HepG2 (cell line): ENCODE measurements around the gene CST4. TPM values are rescaled to one million over a fixed set of nuclear protein-coding genes. Genes with fewer than 3 reads are reported as not detected.

ENCODE experiments used
- BRD4 ChIP-seq: sonication (generic); formaldehyde crosslinking; IDR thresholded peaks from 2 replicates; pipeline ENCODE4 v1.4.0; 2020; ENCODE audit warnings: missing genetic modification reagents
- EEA1 ChIP-seq: sonication (generic); formaldehyde crosslinking; IDR thresholded peaks from 2 replicates; pipeline ENCODE4 v1.5.1; 2020; ENCODE audit warnings: mild to moderate bottlenecking, missing genetic modification reagents, borderline replicate concordance
- GMEB1 ChIP-seq: sonication (generic); formaldehyde crosslinking; IDR thresholded peaks from 2 replicates; pipeline ENCODE4 v1.5.1; 2020; ENCODE audit warnings: missing genetic modification reagents, mild to moderate bottlenecking, borderline replicate concordance
- HCFC1 ChIP-seq: fragments of 150-350 bp; IDR thresholded peaks from 2 replicates; pipeline ENCODE4 v1.6.1; 2014; ENCODE audit warnings: low read depth, low read length
- MXI1 ChIP-seq: IDR thresholded peaks from 3 replicates; pipeline ENCODE4 v1.6.1; 2012; ENCODE audit warnings: low read depth, low read length, inconsistent platforms, borderline replicate concordance
- NCOR1 ChIP-seq: fragments of 200-600 bp; sonication (generic); IDR thresholded peaks from 2 replicates; pipeline ENCODE4 v1.7.0; 2017; ENCODE audit warnings: antibody characterized with exemption, low read length, borderline replicate concordance
- NR2C2 ChIP-seq: sonication (generic); formaldehyde crosslinking; IDR thresholded peaks from 2 replicates; pipeline ENCODE4 v1.4.0; 2020; ENCODE audit warnings: missing genetic modification reagents, mild to moderate bottlenecking, moderate library complexity, borderline replicate concordance
- PHF21A ChIP-seq: sonication (generic); formaldehyde crosslinking; IDR thresholded peaks from 2 replicates; pipeline ENCODE4 v1.5.0; 2020; ENCODE audit warnings: mild to moderate bottlenecking, missing genetic modification reagents
- PRPF4 ChIP-seq: fragments of 200-400 bp; formaldehyde crosslinking; IDR thresholded peaks from 2 replicates; pipeline ENCODE4 v1.6.1; 2016; ENCODE audit warnings: low read length, low read depth; ENCODE audit not compliant: poor library complexity, severe bottlenecking
- RCOR2 ChIP-seq: IDR thresholded peaks from 2 replicates; pipeline ENCODE4 v1.6.1; 2016; ENCODE audit warnings: missing biosample characterization, missing genetic modification reagents
- SP5 ChIP-seq: IDR thresholded peaks from 2 replicates; pipeline ENCODE4 v1.6.1; 2016; ENCODE audit warnings: low read depth, borderline replicate concordance
- ZBTB14 ChIP-seq: sonication (generic); formaldehyde crosslinking; IDR thresholded peaks from 2 replicates; pipeline ENCODE4 v1.4.0; 2020; ENCODE audit warnings: missing genetic modification reagents
- ZNF333 ChIP-seq: sonication (generic); formaldehyde crosslinking; IDR thresholded peaks from 2 replicates; pipeline ENCODE4 v1.4.0; 2020; ENCODE audit warnings: mild to moderate bottlenecking, missing genetic modification reagents, borderline replicate concordance
- ZNF431 ChIP-seq: sonication (generic); formaldehyde crosslinking; IDR thresholded peaks from 2 replicates; pipeline ENCODE4 v1.9.0; 2022; ENCODE audit warnings: missing genetic modification reagents, low read depth, mild to moderate bottlenecking, borderline replicate concordance
- ZNF674 ChIP-seq: sonication (generic); formaldehyde crosslinking; IDR thresholded peaks from 2 replicates; pipeline ENCODE4 v1.5.0; 2020; ENCODE audit warnings: low read depth, mild to moderate bottlenecking, missing genetic modification reagents
- polyA plus RNA-seq, 8 experiments: library from polyadenylated mRNA; depleted of rRNA in 3 of 8; stranded (reverse) in 7 of 8; unstranded in 1 of 8; fragments of >200 nt; fragmentation: Illumina TruSeq in 4 of 8; extraction: Trizol in 4 of 8; gene quantifications; 2 replicates each; pipeline versions ENCODE4 v1.2.1 to v1.2.3, GENCODE V29; 2011 to 2016; ENCODE audit warnings: low read depth in 4 of 8, missing spikeins in 1 of 8, mixed read lengths in 1 of 8; ENCODE audit not compliant: insufficient read depth in 1 of 8
- total RNA-seq, 5 experiments: library from RNA; depleted of rRNA; stranded (reverse); fragments of >200 nt; fragmentation: Illumina TruSeq; extraction: Trizol; gene quantifications; 2 replicates each; pipeline ENCODE4 v1.2.3, GENCODE V29; 2016; ENCODE audit warnings: low read depth in 1 of 5
- TF ChIP-seq, protein P1 (sequence below): sonication (generic); formaldehyde crosslinking; IDR thresholded peaks from 2 replicates; pipeline ENCODE4 v1.8.1; 2023; ENCODE audit warnings: mild to moderate bottlenecking, inconsistent platforms, moderate library complexity, missing genetic modification reagents, borderline replicate concordance
- TF ChIP-seq, protein P2 (sequence below): sonication (generic); formaldehyde crosslinking; IDR thresholded peaks from 2 replicates; pipeline ENCODE4 v1.4.0; 2020; ENCODE audit warnings: missing genetic modification reagents
- TF ChIP-seq, protein P3 (sequence below): sonication (generic); formaldehyde crosslinking; IDR thresholded peaks from 2 replicates; pipeline ENCODE4 v1.5.0; 2020; ENCODE audit warnings: mild to moderate bottlenecking, missing genetic modification reagents
- TF ChIP-seq, protein P4 (sequence below): sonication (generic); formaldehyde crosslinking; IDR thresholded peaks from 2 replicates; pipeline ENCODE4 v1.9.0; 2021; ENCODE audit warnings: missing genetic modification reagents, borderline replicate concordance

CST4 gene
- total and polyA plus RNA-seq, 2 of the 13 experiments (the other 11 are each of a cell fraction or from before 2014, with no cell fraction given): not detected

GRCh38 chr20:23640018-23640601 is 48.7 kb downstream of the CST4 start (continued):
- TF ChIP-seq NCOR1: 0 out of 2 replicates have a peak, but pooled peaks have one; percentile 32
- peak; percentile 49; the same call in 1 of the 2 replicates for TF ChIP-seq ZNF431 (CRISPR knock-in tag)
- TF ChIP-seq, protein P1, sequence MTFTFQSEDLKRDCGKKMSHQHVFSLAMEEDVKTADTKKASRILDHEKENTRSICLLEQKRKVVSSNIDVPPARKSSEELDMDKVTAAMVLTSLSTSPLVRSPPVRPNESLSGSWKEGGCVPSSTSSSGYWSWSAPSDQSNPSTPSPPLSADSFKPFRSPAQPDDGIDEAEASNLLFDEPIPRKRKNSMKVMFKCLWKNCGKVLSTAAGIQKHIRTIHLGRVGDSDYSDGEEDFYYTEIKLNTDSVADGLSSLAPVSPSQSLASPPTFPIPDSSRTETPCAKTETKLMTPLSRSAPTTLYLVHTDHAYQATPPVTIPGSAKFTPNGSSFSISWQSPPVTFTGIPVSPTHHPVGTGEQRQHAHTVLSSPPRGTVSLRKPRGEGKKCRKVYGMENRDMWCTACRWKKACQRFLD (CRISPR knock-in tag): 0 out of 2 replicates have a peak, but pooled peaks have one; percentile 28
- TF ChIP-seq, protein P2, sequence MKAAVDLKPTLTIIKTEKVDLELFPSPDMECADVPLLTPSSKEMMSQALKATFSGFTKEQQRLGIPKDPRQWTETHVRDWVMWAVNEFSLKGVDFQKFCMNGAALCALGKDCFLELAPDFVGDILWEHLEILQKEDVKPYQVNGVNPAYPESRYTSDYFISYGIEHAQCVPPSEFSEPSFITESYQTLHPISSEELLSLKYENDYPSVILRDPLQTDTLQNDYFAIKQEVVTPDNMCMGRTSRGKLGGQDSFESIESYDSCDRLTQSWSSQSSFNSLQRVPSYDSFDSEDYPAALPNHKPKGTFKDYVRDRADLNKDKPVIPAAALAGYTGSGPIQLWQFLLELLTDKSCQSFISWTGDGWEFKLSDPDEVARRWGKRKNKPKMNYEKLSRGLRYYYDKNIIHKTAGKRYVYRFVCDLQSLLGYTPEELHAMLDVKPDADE: no peak
- TF ChIP-seq EEA1 (CRISPR knock-in tag): peak; percentile 77; the same call in 1 of the 2 replicates
- no peak for TF ChIP-seq HCFC1
- peak; percentile 51; the same call in 1 of the 2 replicates for TF ChIP-seq SP5 (CRISPR knock-in tag)
- peak; percentile 2; the same call in 1 of the 2 replicates for TF ChIP-seq BRD4
- TF ChIP-seq, protein P3, sequence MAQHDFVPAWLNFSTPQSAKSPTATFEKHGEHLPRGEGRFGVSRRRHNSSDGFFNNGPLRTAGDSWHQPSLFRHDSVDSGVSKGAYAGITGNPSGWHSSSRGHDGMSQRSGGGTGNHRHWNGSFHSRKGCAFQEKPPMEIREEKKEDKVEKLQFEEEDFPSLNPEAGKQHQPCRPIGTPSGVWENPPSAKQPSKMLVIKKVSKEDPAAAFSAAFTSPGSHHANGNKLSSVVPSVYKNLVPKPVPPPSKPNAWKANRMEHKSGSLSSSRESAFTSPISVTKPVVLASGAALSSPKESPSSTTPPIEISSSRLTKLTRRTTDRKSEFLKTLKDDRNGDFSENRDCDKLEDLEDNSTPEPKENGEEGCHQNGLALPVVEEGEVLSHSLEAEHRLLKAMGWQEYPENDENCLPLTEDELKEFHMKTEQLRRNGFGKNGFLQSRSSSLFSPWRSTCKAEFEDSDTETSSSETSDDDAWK: no peak
- no peak for TF ChIP-seq PRPF4
- TF ChIP-seq ZBTB14 (CRISPR knock-in tag): no peak
- no peak for TF ChIP-seq ZNF333 (CRISPR knock-in tag)
- 0 out of 2 replicates have a peak, but pooled peaks have one; percentile 15 for TF ChIP-seq NR2C2 (CRISPR knock-in tag)
- TF ChIP-seq ZNF674 (CRISPR knock-in tag): no peak
- TF ChIP-seq, protein P4, sequence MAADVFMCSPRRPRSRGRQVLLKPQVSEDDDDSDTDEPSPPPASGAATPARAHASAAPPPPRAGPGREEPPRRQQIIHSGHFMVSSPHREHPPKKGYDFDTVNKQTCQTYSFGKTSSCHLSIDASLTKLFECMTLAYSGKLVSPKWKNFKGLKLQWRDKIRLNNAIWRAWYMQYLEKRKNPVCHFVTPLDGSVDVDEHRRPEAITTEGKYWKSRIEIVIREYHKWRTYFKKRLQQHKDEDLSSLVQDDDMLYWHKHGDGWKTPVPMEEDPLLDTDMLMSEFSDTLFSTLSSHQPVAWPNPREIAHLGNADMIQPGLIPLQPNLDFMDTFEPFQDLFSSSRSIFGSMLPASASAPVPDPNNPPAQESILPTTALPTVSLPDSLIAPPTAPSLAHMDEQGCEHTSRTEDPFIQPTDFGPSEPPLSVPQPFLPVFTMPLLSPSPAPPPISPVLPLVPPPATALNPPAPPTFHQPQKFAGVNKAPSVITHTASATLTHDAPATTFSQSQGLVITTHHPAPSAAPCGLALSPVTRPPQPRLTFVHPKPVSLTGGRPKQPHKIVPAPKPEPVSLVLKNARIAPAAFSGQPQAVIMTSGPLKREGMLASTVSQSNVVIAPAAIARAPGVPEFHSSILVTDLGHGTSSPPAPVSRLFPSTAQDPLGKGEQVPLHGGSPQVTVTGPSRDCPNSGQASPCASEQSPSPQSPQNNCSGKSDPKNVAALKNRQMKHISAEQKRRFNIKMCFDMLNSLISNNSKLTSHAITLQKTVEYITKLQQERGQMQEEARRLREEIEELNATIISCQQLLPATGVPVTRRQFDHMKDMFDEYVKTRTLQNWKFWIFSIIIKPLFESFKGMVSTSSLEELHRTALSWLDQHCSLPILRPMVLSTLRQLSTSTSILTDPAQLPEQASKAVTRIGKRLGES (CRISPR knock-in tag): 0 out of 2 replicates have a peak, but pooled peaks have one; percentile 32
- 0 out of 2 replicates have a peak, but pooled peaks have one; percentile 27 for TF ChIP-seq RCOR2 (CRISPR knock-in tag)
- TF ChIP-seq PHF21A (CRISPR knock-in tag): peak; percentile 38
- TF ChIP-seq MXI1: no peak
- peak; percentile 35; the same call in 1 of the 2 replicates for TF ChIP-seq GMEB1 (CRISPR knock-in tag)
